Nephron progenitor cell (in vitro differentiated cells): ENCODE results near the gene PDZD2.

Experiments used
- DNase-seq: peaks from one replicate; pipeline ENCODE4 v3.0.0; 2021
- H3K27ac Mint-ChIP-seq: 2 replicates; pipeline ENCODE4 v1.8.0; 2021; ENCODE audit warnings: mild to moderate bottlenecking, moderate library complexity, mixed read lengths
- H3K27me3 Mint-ChIP-seq: 2 replicates; pipeline ENCODE4 v1.8.0; 2021; ENCODE audit warnings: mild to moderate bottlenecking, low read depth, mixed read lengths; ENCODE audit not compliant: poor library complexity
- H3K36me3 Mint-ChIP-seq: 2 replicates; pipeline ENCODE4 v1.8.0; 2021; ENCODE audit warnings: low read depth, mixed read lengths
- H3K4me1 Mint-ChIP-seq: 2 replicates; pipeline ENCODE4 v1.8.0; 2021; ENCODE audit warnings: mixed read lengths
- H3K4me3 Mint-ChIP-seq: 2 replicates; pipeline ENCODE4 v1.8.0; 2021; ENCODE audit warnings: mild to moderate bottlenecking, moderate library complexity, mixed read lengths
- H3K9me3 Mint-ChIP-seq: 2 replicates; pipeline ENCODE4 v1.8.0; 2021; ENCODE audit warnings: mild to moderate bottlenecking, moderate library complexity, mixed read lengths
- TF ChIP-seq, protein P1 (sequence below): fragments of 200-600 bp; sonication (generic); IDR thresholded peaks from 2 replicates; pipeline ENCODE4 v1.5.0; 2021; ENCODE audit warnings: antibody characterized with exemption

PDZD2 gene

DNA sequence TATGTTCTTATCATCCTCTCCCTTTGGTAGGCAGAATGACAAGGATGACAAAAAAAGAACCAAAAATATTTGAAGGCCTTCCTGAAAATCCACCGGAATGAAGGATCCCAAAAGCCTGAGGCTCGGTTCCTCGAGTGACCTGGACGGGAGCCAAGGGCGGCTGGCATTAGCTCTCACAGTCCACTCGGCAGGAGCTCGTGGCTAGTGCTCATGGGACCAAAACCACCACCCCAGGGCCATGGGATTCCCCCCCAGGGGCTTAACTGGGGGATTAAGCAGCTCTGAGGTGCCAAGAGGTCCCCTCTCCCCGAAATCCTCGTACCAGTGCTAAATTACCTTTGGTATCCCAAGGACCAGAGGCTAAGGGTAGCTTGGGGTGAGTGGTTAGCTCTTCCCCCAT lies 586 bp upstream of the PDZD2 start:
- H3K4me3 Mint-ChIP-seq, result peak overlapping the region; percentile 88
- H3K27me3 Mint-ChIP-seq, result peaks cover 36% of the 10 kb centered on the region
- peaks cover 39% of the 10 kb centered on the region for H3K4me1 Mint-ChIP-seq
- H3K9me3 Mint-ChIP-seq, result no peaks in the 10 kb centered on the region
- no peak for DNase-seq
- no peak overlapping the region for H3K27ac Mint-ChIP-seq
- TF ChIP-seq, protein P1, sequence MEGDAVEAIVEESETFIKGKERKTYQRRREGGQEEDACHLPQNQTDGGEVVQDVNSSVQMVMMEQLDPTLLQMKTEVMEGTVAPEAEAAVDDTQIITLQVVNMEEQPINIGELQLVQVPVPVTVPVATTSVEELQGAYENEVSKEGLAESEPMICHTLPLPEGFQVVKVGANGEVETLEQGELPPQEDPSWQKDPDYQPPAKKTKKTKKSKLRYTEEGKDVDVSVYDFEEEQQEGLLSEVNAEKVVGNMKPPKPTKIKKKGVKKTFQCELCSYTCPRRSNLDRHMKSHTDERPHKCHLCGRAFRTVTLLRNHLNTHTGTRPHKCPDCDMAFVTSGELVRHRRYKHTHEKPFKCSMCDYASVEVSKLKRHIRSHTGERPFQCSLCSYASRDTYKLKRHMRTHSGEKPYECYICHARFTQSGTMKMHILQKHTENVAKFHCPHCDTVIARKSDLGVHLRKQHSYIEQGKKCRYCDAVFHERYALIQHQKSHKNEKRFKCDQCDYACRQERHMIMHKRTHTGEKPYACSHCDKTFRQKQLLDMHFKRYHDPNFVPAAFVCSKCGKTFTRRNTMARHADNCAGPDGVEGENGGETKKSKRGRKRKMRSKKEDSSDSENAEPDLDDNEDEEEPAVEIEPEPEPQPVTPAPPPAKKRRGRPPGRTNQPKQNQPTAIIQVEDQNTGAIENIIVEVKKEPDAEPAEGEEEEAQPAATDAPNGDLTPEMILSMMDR, result no peak
- H3K36me3 Mint-ChIP-seq, result no peaks in the 10 kb centered on the region

DNA sequence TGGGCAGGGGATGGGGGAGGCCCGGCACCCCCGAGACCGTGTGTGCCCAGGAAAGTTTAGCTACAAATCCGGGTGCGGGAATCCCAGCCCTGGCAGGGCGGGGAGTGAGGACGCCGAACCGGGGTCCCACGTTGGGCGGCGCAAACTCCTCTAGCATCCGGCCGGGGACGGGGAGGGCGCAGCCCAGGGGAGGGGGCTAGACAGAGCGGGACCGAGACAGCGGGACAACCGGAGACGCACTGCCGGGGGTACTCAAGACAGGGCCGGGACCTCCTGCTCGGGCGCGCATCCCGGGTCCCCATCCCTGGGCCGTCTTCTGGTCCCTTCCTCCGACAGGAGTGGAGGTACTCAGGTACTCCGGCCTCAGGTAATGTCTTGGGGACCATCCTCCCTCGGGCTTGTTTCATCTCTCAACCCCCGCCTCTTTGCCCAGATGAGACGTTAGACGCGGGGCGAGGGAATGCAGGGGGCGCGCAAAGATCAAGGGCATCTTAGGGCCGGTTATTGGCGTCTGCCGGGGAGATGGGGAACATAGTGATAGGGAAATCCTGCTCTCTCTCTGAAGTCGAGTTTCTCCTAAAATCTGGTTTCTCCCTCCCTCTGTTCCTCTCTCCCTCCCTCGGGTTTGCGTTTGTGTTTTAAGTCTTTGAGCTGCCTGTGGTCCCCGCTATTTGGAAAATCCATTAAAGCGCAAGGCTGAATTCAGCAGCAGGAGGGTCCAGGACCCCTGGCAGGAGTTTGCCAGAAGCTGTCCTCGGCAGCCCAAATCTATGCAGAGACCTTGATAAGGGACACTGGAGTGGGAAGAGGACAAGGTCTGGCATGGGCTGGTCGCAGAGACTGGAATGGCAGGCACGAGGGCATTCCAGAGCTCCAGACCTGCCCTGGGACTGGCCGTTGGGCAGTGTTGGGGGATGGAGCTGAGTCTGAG lies 815 bp downstream of the PDZD2 start:
- Mint-ChIP-seq H3K27ac (no peak overlapping the region), H3K36me3 (no peaks in the 10 kb centered on the region)
- peak; percentile 30 for DNase-seq

DNA sequence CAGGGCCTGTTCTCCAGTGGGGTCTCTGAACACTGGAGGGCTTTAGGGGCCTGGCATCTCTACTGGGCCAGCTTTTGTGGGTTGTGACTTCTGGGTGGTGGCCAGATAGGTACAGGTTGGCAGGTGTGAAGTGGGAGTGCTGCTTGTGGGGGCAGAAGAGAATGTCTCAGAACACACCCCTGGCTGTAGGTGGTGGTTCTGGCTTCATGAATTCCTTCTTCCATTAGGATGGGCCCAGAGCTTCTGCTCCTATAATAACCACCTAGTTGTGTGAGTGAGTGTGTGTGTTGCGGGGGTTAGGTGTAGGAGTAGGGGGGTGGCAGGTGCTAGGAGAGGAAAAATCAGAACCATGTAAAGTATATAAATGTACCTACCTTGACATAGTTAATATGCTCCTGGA lies 1.6 kb downstream of the PDZD2 start:
- Mint-ChIP-seq H3K9me3 (no peaks in the 10 kb centered on the region), H3K4me1 (peaks cover 39% of the 10 kb centered on the region), H3K27ac (no peak overlapping the region), H3K27me3 (peaks cover 32% of the 10 kb centered on the region), H3K4me3 (no peak overlapping the region), H3K36me3 (no peaks in the 10 kb centered on the region)
- TF ChIP-seq, protein P1, result no peak
- no peak for DNase-seq

More for the DNA sequence above, 815 bp downstream of the PDZD2 start:
- H3K4me1 Mint-ChIP-seq, result peaks cover 39% of the 10 kb centered on the region
- H3K4me3 Mint-ChIP-seq, result no peak overlapping the region
- peaks cover 30% of the 10 kb centered on the region for H3K27me3 Mint-ChIP-seq
- H3K9me3 Mint-ChIP-seq, result no peaks in the 10 kb centered on the region
- TF ChIP-seq, protein P1, result no peak

DNA sequence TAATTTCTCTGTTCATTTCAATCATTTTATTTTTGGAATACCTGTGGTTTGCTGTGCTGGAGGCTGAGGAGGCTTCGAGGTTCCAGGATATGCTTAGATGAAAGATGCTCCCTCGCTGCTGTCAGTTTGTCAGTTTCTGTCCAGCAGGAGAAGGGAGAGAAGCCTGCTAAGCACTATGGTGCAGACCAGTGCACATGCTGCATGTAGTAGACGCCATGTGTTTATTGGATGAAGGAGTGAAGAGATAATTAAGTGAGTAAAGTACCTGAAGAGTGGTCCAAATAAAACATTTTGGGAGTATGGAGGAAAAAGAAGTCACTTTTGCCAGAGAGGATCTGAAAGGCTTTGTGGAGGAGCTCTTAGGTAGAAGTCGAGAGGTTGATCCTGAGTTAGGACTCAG lies 2.1 kb downstream of the PDZD2 start:
- H3K4me1 Mint-ChIP-seq, result peaks cover 35% of the 10 kb centered on the region
- no peak overlapping the region for H3K27ac Mint-ChIP-seq
- no peaks in the 10 kb centered on the region for H3K36me3 Mint-ChIP-seq
- no peak overlapping the region for H3K4me3 Mint-ChIP-seq
- no peaks in the 10 kb centered on the region for H3K9me3 Mint-ChIP-seq
- TF ChIP-seq, protein P1, result no peak
- peaks cover 28% of the 10 kb centered on the region for H3K27me3 Mint-ChIP-seq
- DNase-seq, result no peak

DNA sequence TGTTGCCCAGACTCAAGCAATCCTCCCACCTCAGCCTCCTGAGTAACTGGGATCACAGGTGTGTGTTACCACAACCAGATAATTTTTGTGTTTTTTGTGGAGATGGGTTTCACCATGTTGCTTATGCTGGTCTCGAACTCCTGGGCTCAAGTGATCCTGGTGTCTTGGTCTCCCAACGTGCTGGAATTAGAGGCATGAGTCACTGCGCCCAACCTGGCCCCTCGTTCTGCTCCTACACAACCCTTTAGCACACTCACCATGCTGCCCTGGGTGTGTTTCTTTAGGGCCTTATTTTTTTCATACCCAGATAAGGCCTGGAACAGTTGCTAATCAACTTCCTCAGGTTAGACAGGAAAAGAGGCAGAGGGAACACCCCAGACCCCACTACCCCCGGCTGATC lies 2.6 kb downstream of the PDZD2 start:
- H3K27ac Mint-ChIP-seq, result no peak overlapping the region
- peaks cover 30% of the 10 kb centered on the region for H3K4me1 Mint-ChIP-seq
- peaks cover 31% of the 10 kb centered on the region for H3K27me3 Mint-ChIP-seq
- no peak for DNase-seq
- H3K9me3 Mint-ChIP-seq, result no peaks in the 10 kb centered on the region
- no peak overlapping the region for H3K4me3 Mint-ChIP-seq
- TF ChIP-seq, protein P1, result no peak
- H3K36me3 Mint-ChIP-seq, result no peaks in the 10 kb centered on the region
